ENCODE results near the gene SEMA4D.

DNA sequence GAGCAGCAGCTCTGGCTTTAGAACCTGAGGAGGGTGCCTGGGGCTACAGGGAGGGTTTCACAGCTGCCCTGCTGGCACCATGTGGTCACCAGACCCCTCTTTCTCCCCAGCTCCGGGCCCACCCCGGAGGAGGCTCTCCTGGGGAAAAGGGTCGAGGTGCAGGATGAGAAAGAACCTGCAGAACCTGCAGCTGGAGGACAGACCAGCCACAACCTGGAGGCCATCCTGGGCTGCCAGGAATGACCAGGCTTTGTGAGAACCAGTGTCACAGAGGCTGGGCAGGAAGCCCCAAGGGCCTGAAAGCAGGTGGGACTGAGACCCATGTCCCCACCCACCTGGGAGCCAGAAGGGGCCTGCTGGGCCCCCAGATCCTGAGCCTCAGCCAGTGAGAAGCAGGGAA lies 23.0 kb downstream of the SEMA4D start:
- no peak for TF ChIP-seq GABPA (IDR thresholded peaks at IDR 0.05; ENCODE audit: low read depth)
- TF ChIP-seq, protein P1, sequence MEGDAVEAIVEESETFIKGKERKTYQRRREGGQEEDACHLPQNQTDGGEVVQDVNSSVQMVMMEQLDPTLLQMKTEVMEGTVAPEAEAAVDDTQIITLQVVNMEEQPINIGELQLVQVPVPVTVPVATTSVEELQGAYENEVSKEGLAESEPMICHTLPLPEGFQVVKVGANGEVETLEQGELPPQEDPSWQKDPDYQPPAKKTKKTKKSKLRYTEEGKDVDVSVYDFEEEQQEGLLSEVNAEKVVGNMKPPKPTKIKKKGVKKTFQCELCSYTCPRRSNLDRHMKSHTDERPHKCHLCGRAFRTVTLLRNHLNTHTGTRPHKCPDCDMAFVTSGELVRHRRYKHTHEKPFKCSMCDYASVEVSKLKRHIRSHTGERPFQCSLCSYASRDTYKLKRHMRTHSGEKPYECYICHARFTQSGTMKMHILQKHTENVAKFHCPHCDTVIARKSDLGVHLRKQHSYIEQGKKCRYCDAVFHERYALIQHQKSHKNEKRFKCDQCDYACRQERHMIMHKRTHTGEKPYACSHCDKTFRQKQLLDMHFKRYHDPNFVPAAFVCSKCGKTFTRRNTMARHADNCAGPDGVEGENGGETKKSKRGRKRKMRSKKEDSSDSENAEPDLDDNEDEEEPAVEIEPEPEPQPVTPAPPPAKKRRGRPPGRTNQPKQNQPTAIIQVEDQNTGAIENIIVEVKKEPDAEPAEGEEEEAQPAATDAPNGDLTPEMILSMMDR (IDR thresholded peaks at IDR 0.05; ENCODE audit: insufficient read depth, low read length): no peak

Measured in HL-60 (cell line).